Daoy (cell line): Measurements from ENCODE around the gene PDE2A. TPM values are rescaled to one million over a fixed set of nuclear protein-coding genes. Genes with fewer than 3 reads are reported as not detected.

Experiments
- DNase-seq: peaks from one replicate; pipeline ENCODE4 v3.0.0-alpha.2; 2015; ENCODE audit warnings: low read depth
- total RNA-seq: library from RNA; depleted of rRNA; stranded (reverse); fragments of >200 nt; shearing (Covaris generic); gene quantifications from 2 replicates; pipeline ENCODE4 v1.2.3, GENCODE V29; 2014

PDE2A gene
- total RNA-seq, 1 experiment from 2014 or later: 0.23 TPM

- peak; percentile 54 for DNase-seq
Observed at GRCh38 chr11:72589802-72590761, 84.1 kb downstream of the PDE2A start.

GRCh38 chr11:72588421-72589410, 85.5 kb downstream of the PDE2A start:
- no peak for DNase-seq

DNA sequence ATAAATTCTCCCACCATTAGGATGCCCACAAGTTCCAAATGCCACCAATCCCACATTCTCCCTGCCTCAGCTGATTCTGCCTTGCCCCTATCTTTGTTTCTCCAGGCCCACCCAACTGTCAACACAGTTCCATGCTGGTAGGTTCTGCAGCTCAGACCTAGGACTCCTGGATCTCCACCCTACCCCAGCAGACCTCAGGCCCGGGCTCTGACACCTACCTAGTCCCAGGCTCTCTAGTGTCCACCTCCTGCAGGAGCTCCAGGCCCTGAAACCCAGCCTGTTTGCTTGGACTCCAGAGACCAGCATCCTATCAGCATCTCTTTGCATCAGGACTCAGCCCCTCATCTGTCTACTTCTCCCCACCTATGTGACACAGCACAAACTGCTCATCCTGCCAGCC, 86.5 kb downstream of the PDE2A start:
- DNase-seq: no peak

GRCh38 chr11:72586321-72587090, 87.7 kb downstream of the PDE2A start:
- no peak for DNase-seq

DNA sequence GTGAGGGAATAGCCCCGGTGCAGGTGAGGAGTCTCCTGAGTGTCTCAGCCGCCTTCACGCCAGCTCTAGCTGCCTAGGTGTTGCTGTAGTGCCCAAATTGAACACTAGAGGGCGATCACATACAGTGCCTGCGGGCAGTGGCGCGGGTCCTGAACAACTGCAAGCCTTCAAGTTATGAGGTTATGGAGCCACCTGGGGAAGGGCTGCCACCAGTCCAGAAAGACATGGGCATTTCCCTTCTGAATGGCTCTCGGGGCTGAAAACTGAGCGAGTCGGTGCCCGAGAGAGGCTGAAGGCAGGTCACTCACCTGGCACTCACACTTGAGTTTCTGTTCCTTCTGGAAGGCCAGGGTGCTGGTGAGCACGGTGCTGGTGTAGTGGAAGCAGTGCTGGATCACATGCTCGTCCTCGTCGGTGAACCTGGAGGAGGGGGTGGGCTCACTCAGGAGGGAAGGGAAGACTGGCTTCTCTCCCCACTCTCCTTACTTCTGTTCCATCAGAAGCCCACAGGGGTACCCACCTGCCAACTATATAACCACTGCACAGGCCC, 88.4 kb downstream of the PDE2A start:
- DNase-seq: peak; percentile 55

- DNase-seq: no peak
Observed at GRCh38 chr11:72584939-72585597, 89.2 kb downstream of the PDE2A start.

- DNase-seq: peak; percentile 35
Observed at GRCh38 chr11:72584293-72584938, 89.8 kb downstream of the PDE2A start.

DNA sequence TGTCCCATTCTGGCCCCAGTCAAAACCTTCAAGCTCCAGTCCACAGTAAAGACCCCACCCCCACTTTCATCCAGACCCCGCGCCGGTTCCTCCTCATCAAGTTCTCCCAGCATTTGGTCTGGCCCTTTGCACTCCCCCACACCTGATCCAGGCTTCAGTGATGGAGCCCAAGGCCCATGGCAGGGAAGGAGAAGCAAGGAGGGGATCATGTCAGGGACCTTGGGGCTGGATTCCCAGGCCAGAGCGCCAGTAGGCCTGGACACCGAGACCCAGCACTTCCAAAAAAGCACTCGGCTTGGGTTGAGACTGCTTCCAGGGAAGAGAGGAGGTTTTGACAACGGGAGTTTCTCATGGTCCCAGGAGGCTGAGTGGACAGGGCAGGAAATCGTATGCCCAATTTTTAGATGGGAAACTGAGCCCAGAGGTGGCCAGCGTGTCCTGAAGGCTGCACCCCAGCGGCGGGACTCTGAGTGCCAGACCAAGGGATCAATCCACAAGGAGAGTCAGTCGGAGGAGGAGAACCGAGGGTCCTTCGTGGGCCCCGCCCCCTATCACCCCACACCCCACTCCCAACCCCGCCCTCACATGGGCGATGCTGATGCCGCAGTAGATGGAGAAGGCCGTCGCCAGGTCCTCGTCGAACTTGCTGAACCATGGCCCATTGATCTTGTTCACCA, 90.5 kb downstream of the PDE2A start:
- DNase-seq: no peak

DNA sequence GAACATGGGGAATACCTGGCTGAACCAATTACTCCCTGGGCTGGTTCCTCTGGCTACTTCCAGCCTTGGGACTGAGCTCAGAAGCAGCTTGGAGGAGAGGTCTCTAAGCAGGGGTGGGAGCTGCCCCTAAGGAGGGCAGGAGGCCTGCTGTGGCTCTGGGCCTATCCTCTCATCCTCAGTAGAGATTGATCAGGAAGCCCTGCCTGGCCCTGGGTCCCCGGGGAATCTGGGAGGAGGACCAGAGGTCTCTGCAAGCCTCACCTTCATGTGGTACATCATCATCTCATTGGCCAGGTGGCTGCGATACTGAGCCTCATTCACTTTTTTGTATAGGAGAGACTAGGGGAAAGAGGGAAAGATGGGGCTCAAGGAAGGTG, 91.1 kb downstream of the PDE2A start:
- DNase-seq: no peak

- no peak for DNase-seq
Observed at GRCh38 chr11:72582206-72583176, 91.7 kb downstream of the PDE2A start.

- no peak for DNase-seq
Observed at GRCh38 chr11:72581067-72581466, 93.2 kb downstream of the PDE2A start.

GRCh38 chr11:72580642-72580950, 93.6 kb downstream of the PDE2A start:
- DNase-seq: no peak

DNA sequence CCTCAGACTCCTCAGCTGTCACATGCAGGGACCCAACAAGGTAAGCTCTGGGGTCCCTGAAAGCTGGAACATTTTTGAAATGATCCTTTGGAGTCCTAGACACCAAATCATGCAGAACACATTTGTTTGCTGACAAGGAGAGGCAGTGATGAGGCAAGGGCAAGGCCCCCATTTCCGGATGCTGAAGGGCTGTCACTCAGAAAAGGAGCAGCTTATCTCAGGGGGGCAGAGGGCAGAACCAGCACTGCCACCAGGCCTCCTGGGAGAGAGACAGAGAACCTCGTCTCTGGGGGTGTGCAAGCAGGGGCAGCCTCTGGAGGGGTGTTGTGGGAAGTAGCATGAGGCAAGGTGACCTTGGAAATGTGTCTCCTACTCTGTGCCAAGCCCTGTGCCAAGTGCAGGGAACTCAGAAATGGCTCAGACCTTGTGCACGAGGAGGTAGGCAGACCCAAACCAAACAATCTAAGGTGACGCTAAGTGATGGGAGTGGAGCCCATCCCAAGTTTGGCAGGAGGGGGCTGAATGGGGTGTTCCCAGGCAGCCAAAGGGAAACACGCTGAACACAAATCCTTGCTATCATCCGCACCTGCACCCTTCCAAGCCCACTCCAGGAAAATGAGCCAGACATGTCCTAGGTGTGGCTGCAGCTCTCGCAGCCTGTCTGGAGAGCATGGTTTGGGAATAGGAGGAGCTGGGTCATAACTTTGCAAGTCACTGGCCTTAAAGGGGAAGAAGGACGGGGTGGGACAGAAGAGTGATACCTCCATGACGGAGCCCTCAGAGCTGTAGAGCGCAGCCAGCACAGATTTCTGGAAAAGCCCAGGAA, 94.2 kb downstream of the PDE2A start:
- DNase-seq: no peak

- DNase-seq: no peak
Observed at GRCh38 chr11:72578991-72579815, 95.0 kb downstream of the PDE2A start.

DNA sequence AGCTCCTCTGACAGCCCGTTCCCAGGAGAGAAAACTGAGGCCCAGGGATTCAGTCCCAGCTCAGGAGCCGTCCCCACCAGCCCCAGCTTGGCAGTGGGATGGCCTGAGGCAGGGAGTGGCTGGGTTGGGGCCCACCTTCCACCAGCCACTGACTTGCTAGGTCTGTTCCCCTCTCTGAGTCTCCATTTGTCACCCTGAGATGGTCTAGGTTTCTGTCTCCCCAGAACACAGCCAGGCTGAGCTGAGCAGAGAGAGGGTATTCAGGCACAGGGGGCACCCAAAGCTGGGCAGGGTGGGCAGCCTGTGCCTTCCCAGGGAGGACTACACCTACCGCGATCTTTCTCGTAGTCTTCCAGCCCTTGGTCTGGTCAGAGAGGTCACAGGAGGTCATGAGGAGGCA, 95.7 kb downstream of the PDE2A start:
- DNase-seq: no peak

- no peak for DNase-seq
Observed at GRCh38 chr11:72578051-72578450, 96.2 kb downstream of the PDE2A start.

GRCh38 chr11:72577271-72577721, 96.9 kb downstream of the PDE2A start:
- no peak for DNase-seq
